DLD1 (cell line): ENCODE results near the gene MYO9B.
"Not testable (repeated sequence)": the region's sequence is repeated elsewhere in the genome, so short reads cannot be mapped to it uniquely, and the experiment has no call there.

Source experiments
- in situ Hi-C: cut with HindIII; loops from 2 replicates; pipeline ENCODE4 v1.10.0; 2017; ENCODE audit warnings: low sequenced_read_pairs

Gene MYO9B

DNA sequence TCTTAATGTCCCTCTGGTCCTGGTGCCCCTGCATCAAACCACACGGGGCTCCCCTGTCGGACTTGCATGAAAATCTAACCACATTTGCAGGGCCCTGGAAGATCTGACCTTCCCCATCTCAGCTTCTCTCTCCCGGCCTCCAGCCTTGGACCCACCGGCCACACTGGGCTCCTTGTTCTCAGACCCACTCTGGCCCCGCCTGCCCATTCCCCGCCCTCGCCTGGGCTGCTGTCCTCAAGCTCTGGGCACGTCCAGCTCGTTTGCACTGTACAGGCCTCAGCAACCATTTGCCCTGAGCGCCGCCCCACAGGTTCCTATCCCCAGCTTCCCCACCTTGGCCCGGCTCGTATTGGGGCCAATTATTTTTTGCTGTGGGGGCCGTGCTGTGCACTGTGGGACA lies 10.5 kb downstream of the MYO9B start:
- in situ Hi-C loops: no loop called here

DNA sequence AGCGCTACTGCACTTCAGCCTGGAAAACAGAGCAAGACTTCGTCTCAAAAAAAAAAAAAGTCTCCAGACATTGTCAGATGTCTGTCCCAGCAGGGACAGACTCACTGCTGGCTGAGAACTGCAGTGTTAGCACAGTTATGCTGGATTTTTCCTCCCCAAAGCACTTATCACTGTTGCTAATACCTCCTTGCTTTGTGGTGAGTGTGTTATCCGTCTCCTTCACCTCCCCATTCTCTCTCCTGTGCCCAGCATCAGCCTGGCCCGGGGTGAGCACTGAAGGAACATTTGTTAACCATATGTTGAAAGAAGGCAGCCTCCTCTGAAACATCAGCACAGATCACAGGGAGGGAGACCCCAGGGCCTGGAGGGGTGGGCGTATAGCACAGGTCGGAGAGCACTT lies 11.3 kb downstream of the MYO9B start:
- in situ Hi-C loops: no loop called here

DNA sequence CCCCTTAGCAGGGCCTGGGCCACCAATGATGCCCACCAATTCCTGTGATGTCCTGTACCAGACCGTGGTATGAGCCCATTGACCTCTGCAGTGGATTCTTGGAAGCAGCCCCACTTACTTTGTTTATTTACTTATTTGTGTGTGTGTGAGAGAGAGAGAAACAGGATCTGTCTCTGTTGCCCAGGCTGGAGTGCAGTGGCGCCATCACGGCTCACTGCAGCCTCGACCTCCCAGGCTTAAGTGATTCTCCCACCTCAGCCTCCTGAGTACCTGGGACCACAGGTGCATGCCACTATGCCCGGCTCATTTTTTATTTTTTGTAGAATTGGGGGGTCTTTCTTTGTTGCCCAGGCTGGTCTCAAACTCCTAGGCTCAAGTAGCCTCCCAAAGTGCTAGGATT lies 13.0 kb downstream of the MYO9B start:
- in situ Hi-C loops: no loop called here

DNA sequence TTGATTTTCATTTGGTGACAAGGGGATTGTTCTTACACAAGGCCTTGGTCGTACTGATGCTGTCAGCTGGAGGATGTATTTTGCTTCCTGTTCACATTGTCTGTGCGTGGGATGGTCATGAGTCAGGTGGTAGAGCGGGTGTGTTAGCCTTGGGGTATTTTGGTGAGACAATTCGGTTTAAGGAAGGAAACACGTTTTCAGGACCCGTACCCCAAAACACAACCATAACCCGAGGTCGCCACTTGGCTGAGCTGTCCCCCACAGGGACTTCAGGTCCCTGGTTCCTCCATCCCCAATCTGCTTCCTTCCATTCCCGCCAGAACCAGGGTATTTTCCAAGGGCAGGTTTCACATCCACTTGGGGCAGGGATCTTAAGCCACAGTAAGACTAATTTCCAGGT lies 15.0 kb downstream of the MYO9B start:
- in situ Hi-C loops: no loop called here

DNA sequence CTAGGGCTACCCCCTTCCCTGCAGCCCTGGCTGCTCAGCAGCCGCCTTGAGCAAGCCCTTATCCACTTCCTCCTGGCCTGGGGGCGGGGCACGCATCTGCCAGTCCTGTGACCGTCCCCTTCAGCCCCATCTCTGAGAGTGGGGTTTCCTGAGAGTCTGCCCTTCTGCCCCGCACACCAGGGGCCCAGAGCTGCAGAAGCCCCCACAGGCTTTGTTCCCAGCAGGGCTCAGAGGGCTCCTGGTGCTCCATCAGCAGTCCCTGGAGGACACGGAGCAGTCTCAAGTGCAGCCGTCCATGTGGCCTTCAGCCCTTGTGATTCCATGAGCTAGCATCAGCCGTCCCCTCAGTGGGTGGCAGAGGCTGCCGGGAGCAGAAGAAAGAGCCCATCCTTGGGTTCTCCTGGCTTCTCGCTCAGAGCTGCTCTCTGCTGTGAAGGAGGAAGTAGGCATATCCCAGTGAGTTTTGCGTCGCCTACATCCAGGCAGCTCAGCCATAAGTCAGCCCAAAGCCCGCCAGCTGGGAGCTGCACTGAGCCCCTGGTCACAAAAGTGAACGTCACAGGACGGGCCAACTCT lies 16.3 kb downstream of the MYO9B start:
- in situ Hi-C loops: no loop called here

DNA sequence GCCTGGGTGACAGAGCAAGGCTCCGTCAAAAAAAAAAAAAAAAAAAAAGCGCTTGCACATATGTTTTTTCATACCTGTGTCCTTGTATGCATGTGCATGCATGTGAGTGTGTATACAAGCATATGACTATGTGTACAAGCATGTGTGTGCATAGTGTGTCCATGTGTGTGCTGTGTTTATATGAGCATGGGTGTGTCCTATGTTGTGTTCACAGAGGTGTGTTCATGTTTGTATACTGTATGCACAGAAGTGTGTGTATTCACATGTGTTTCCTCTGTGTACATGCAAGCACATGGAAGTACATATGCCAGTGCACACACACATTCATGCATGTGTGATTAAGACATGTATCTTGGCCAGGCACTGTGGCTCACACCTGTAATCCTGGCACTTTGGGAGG lies 17.1 kb downstream of the MYO9B start:
- in situ Hi-C loops: no loop called here

DNA sequence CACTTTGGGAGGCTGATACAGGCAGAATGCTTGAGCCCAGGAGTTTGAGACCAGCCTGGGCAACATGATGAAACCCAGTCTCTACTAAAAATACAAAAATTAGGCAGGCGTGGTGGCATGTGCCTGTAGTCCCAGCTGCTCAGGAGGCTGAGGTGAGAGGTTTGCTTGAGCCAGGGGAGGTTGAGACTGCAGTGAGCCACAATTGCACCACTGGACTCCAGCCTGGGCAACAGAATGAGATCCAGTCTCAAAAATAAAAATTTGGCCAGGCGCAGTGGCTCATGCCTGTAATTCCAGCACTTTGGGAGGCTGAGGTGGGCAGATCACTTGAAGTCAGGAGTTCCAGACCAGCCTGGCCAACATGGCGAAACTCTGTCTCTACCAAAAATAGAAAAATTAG lies 19.1 kb downstream of the MYO9B start:
- in situ Hi-C loops: not testable (repeated sequence)

DNA sequence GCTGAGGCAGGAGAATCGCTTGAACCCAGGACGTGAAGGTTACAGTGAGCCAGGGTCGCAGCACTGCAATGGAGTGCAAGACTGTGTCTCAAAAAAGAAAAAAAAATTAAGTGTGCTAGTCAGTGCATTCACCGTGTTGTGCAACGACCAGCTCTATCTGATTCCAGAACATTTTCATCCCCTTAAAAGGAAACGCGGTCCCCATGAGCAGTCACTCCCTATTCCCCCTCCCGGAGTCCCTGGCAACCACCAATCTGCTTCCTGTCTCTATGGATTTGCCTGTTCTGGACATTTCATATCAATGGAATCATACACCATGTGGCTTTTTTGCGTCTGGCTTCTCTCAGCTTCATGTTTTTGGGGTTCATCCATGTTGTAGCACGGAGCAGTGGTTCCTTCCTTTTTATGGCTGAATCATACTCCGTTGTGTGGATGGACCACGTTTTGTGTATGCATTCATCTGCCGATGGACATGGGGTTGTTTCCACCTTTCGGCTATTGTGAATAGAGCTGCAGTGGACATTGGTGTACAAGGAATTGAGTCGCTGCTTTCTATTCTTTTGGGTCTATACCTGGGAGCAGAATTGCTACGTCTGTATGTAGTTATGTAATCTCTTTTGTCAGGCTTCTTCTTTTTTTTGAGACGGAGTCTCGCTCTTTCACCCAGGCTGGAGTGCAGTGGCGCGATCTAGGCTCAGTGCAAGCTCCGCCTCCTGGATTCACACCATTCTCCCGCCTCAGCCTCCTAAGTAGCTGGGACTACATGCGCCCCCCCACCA lies 19.8 kb downstream of the MYO9B start:
- in situ Hi-C loops: no loop called here

DNA sequence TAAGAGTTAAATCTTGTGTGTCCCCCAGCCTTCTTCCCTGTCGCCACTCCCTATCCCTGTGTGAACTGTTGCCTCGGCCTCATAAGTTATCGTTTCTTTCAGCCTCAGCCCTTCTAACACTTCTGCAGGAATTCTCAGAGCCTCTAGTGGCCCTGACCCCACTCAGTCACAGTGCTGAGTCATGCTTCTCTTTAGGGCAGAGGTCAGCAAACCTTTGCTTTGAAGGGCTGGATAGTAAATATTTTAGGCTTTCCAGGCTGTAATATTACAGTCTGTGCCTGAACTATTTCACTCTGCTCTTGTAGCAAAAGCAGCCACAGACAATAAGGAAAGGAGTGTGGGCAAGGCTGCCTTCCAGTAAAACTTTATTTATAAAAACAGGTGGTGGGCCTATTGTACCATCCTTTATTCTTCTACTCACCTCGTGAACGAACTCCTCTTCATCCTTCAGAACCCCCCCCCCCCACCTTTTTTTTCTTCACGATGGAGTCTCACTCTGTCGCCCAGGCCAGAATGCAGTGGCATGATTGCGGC lies 22.1 kb downstream of the MYO9B start:
- in situ Hi-C loops: no loop called here

DNA sequence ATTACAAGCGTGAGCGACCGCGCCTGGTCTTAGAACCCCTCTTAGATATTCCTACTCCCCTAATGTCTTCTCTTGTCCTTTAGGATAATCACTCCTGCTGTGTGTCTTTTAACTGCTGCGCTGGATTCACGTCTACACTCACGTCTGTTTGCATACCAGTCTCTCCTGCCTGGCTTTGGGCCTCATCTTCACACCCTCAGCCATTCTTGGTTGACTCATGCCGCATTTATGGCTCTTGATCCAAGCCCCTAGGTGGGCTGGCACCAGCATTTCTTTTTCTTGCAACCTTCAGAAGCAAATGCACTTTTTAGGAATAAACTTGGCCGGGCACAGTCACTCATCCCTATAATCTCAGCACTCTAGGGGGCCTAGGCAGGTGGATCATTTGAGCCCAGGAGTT lies 22.7 kb downstream of the MYO9B start:
- in situ Hi-C loops: no loop called here

DNA sequence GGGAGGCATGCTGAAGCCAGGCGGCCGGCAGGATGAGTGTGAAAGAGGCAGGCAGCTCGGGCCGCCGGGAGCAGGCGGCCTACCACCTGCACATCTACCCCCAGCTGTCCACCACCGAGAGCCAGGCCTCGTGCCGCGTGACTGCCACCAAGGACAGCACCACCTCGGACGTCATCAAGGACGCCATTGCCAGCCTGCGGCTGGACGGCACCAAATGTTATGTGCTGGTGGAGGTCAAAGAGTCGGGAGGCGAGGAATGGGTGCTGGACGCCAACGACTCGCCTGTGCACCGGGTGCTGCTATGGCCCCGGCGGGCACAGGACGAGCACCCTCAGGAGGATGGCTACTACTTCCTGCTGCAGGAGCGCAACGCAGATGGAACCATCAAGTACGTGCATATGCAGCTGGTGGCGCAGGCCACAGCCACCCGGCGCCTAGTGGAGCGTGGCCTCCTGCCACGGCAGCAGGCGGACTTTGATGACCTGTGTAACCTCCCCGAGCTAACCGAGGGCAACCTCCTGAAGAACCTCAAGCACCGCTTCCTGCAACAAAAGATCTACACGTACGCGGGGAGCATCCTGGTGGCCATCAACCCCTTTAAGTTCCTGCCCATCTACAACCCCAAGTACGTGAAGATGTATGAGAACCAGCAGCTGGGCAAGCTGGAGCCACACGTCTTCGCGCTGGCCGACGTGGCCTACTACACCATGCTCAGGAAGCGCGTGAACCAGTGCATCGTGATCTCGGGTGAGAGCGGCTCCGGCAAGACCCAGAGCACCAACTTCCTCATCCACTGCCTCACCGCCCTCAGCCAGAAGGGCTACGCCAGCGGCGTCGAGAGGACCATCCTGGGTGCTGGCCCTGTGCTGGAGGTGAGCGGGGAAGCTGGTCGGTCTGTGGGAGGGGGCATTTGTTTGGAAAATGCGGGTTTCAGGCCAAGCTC lies 26.4 kb downstream of the MYO9B start:
- in situ Hi-C loops: no loop called here

DNA sequence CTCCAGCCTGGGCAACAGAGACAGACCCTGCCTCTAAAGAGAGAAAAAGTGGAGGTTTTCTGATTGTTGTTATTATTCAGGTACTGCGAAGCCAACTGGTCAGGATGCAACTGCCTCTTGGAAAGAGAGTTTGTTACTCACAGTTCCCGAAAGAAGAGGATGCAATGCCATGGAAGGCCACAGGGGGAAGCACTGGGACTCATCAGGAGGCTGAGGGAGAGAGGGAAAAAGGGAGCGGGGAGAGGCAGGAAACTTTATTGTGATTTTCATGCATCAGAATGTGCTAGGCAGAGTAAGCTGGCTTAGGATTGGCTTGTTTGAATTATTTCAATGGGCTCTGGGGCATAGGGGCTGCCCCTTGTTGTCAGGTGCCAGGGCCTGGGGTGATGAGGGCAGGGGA lies 27.6 kb downstream of the MYO9B start:
- in situ Hi-C loops: no loop called here

DNA sequence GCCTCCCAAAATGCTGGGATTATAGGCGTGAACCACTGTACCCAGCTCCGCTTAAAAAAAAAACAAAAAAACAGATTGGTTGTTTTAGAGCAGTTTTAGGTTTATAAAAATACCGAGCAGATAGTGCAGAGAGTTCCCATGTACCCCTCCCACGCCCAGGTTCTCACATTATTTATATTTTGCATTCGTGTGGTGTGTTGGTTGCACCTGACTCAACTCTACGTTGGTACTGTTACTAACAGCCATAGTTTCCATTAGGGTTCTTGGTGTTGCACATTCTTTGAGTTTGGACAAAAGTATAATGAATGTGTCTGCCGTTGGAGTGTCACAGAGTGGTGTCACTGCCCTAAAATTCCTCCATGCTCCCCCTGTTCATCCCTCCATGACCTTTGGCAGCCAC lies 29.1 kb downstream of the MYO9B start:
- in situ Hi-C loops: no loop called here

DNA sequence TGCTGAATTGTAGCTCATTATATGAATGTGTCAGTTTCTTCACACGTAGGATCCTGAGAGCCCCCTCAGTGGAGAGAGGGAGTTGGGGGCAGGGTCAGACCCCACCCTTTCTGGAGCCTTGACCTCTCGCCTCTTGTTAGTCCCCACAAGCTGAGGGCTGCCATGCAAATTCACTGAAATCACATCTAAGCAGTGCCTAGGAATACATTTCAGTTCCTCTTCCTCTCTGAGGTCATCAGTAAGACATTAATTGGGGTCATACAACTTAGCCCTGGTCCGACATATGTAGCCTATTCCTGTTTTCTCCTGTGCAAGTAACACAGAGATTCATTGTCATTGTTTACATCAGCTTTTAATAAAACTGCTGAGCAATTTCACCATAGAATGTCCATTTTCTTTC lies 30.0 kb downstream of the MYO9B start:
- in situ Hi-C loops: no loop called here

DNA sequence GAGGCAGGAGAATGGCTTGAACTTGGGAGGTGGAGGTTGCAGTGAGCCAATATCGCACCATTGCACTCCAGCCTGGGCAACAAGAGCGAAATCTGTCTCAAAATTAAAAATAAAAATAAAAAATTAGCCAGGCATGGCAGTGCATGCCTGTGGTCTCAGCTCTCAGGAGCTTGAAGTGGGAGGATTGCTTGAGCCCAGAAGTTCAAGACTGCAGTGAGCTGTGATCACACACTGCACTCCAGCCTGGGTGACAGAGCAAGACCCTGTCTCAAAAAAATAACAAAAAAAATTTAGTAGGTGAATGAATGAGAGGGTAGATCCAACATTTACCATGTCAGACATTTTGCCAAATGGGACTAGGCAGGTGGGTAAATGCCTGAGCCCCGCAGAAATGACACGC lies 31.4 kb downstream of the MYO9B start:
- in situ Hi-C loops: not testable (repeated sequence)

DNA sequence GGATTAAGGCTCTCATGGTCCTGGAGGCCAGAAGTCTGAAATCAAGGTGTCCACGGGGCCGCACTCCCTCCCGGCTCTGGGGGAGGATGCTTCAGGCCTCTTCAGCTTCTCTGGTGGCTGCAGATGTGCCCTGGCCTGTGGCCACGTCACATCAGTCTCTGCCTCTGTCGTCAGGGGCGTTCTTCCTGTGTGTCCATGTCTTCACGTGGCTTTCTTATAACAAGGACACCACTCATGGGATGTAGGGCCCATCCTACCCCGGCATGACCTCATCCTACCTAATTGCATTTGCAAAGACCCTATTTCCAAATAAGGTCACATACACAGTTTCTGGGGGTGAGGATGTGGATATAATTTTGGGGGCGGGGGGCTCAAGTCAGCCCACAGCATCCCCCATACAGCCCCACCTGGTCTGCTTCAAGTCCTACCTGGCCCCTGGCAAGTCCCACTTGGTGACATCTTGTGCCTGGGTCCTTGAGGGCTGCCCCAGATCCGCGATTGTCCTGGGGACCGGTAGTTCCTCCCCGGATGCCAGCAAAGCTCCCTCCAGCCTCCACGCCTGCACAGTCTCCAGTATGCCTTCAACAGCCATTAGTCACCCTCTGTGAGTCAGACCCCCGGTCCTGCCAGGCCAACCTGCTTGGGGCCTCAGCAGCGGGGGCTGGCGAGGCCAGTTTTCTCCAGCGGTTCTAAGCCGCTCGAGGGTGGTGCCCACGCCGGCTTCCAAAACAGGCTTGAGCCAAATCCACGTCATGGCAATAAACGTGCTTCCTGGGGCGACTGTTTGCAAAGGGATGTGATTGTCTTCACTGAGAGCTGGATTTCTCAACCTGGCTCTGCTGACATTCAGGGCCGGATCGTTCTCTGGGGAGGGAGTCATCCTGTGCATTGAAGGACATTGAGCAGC lies 32.2 kb downstream of the MYO9B start:
- in situ Hi-C loops: no loop called here

DNA sequence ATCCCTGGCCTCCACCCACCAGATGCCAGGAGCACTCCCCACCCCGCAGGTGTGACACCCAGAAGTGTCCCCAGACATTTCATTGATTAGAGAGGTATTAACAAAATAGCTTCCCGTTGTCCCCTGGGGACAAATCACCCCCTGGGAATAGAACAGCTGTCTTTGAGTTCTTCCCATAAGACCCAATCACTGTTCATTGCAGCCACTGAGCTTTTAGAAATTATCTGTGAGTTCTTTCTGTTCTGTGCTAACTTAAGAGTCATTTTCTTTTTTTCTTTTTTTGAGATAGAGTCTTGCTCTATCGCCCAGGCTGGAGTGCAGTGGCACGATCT lies 32.8 kb downstream of the MYO9B start:
- in situ Hi-C loops: no loop called here

DNA sequence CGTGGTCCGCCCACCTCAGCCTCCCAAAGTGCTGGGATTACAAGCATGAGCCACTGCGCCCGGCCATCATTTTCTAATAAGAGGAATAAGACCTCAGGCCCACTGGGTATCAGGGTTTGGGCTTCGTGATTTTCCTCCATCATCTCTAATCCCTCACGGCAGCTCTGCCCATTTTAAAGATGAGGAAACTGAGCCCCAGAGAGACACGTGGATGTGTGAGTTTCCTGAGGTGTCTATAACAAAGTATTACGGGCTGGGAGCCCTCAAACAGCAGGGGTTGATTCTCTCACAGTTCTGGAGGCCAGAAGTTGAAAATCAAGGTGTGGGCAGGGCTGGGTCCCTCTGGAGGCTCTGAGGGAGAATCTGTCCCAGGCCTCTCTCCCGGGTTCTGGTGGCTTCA lies 33.7 kb downstream of the MYO9B start:
- in situ Hi-C loops: no loop called here

DNA sequence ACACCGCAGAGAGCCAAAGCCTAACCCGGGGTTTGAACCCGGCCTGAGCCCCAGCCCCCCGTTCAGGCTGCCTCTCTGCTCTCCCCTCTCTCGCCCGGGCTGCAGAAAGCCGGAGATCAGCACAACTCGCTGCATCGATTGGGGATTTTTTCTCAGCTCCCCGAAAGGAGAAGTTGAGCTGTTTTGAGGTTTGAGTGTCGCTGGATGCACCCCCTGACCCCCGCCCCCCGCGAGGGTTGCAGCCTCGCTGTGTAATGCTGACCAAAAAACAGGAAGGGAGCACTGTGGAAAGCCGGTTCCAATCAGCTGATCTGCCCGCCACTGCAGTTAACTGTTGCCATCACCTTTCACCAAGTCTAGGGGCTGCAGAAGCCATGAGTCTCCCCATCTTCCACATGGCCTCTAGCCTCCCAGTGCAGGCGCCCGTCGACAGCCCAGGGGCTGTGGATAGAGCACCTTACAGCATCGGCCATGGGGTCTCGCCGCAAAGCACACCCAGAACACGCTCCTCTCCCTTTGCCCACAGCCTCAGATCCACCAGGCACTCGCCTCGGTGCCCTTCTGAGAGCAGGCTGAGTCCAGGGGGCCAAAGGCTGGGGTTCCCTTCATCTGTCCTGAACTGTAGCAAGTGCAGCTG lies 34.5 kb downstream of the MYO9B start:
- in situ Hi-C loops: no loop called here

DNA sequence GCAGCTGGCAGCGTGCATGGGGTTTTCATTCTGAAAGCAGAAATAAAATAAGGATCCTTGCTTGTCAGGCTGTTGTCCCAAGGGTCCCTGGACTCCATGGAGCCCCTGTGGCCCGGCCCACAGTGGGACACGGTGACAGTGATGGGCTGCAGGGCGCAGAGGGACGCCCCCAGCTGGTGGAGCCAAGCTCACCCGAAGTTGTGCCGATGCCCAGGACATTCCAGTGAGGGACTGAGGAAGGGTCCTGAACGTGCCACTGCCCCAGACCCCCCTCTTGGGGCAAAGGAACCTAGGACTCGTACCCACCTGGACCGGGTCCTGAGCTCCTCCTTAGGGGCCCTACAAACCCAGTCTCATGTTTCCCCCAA lies 35.0 kb downstream of the MYO9B start:
- in situ Hi-C loops: no loop called here
